ENCODE measurements around the gene VPS45. TPM values are rescaled to one million over a fixed set of nuclear protein-coding genes. Genes with fewer than 3 reads are reported as not detected.

VPS45 gene
- total RNA-seq, 2 experiments from 2014 or later = 19.4 to 22.8 TPM

GRCh38 chr1:150146849-150147542 lies 79.4 kb downstream of the VPS45 start:
- Mint-ChIP-seq H3K4me3 (no peak overlapping the region), H3K27me3 (peaks cover 1% of the 10 kb centered on the region), H3K9me3 (no peaks in the 10 kb centered on the region), H3K27ac (no peak overlapping the region), H3K4me1 (ENCODE audit: low read depth) (peaks cover 40% of the 10 kb centered on the region), H3K36me3 (ENCODE audit: low read depth) (peaks cover 6% of the 10 kb centered on the region)
- intact Hi-C loops (cut with micrococcal nuclease) = no loop called here
- ATAC-seq (no peak), DNase-seq (no peak)
- TF ChIP-seq, protein P1, sequence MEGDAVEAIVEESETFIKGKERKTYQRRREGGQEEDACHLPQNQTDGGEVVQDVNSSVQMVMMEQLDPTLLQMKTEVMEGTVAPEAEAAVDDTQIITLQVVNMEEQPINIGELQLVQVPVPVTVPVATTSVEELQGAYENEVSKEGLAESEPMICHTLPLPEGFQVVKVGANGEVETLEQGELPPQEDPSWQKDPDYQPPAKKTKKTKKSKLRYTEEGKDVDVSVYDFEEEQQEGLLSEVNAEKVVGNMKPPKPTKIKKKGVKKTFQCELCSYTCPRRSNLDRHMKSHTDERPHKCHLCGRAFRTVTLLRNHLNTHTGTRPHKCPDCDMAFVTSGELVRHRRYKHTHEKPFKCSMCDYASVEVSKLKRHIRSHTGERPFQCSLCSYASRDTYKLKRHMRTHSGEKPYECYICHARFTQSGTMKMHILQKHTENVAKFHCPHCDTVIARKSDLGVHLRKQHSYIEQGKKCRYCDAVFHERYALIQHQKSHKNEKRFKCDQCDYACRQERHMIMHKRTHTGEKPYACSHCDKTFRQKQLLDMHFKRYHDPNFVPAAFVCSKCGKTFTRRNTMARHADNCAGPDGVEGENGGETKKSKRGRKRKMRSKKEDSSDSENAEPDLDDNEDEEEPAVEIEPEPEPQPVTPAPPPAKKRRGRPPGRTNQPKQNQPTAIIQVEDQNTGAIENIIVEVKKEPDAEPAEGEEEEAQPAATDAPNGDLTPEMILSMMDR (IDR thresholded peaks at IDR 0.05) = no peak
- POLR2A ChIA-PET = interaction anchor here (0.6 to 1.2 kb wide), 4 partner anchors 9 to 186 kb away, joined by 3 to 4 read pairs (median 3); partner anchors contain the start of gene VPS45
- CTCF ChIA-PET = interaction anchor here (1.1 to 1.4 kb wide), 2 partner anchors 19 to 95 kb away, joined by 3 to 5 read pairs; no protein-coding TSS in a partner anchor

DNA sequence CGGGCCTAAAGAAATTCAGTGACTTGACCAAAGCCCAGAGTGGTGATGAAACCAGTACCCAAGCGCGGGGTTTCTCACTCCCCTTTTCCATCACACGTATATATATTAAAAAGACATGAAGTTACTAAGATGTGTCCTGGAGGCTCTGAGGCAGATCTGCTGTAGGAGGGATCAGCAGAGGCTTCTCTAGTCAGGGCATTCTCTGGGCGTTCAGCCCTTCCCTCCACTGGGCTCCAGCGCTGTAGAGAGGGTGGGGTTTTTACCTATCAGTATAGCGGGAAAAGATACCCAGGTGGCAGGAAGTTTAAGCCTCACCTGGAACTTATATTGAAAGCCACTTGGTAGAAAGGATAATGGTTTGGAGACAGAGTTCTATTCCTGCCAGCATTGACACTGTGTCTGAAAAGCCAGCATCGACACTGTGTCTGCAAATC lies 81.3 kb downstream of the VPS45 start:
- TF ChIP-seq, protein P1 (IDR thresholded peaks at IDR 0.05) = no peak
- CTCF ChIA-PET = interaction anchor here (1.1 to 1.7 kb wide), 3 partner anchors 13 to 133 kb away, joined by 3 to 6 read pairs (median 4); no protein-coding TSS in a partner anchor
- Mint-ChIP-seq H3K27me3 (peaks cover 1% of the 10 kb centered on the region), H3K27ac (peak overlapping the region; percentile 43), H3K4me3 (peak overlapping the region; percentile 69), H3K4me1 (ENCODE audit: low read depth) (peaks cover 54% of the 10 kb centered on the region), H3K36me3 (ENCODE audit: low read depth) (peaks cover 14% of the 10 kb centered on the region), H3K9me3 (no peaks in the 10 kb centered on the region)
- ATAC-seq (no peak), DNase-seq (no peak)
- intact Hi-C loops (cut with micrococcal nuclease) = no loop called here
- POLR2A ChIA-PET = interaction anchor here (0.7 to 2.3 kb wide), 2 partner anchors 9 to 262 kb away, joined by 3 to 12 read pairs; a partner anchor contains a TSS

GRCh38 chr1:150149271-150150132 lies 81.9 kb downstream of the VPS45 start, which contains the start of gene PLEKHO1:
Gene PLEKHO1 (plus strand): TSS chr1:150149916. CDS start chr1:150150258, 342 bp downstream.
- Mint-ChIP-seq H3K4me1 (ENCODE audit: low read depth) (peaks cover 59% of the 10 kb centered on the region), H3K4me3 (peak within 1 kb of the TSS; percentile 83), H3K27me3 (peaks cover 1% of the 10 kb centered on the region), H3K27ac (peak within 1 kb of the TSS; percentile 89), H3K9me3 (no peaks in the 10 kb centered on the region), H3K36me3 (ENCODE audit: low read depth) (peaks cover 18% of the 10 kb centered on the region)
- POLR2A ChIA-PET = interaction anchor here (0.7 to 2.3 kb wide), 9 partner anchors 8 to 262 kb away, joined by 3 to 12 read pairs (median 3); a partner anchor contains a TSS
- ATAC-seq = peak; percentile 71
- CTCF ChIA-PET = interaction anchor here (1.1 to 1.7 kb wide), 4 partner anchors 12 to 132 kb away, joined by 3 to 6 read pairs (median 4); no protein-coding TSS in a partner anchor
- TF ChIP-seq, protein P1 (IDR thresholded peaks at IDR 0.05) = no peak
- DNase-seq = peak; percentile 87
- intact Hi-C loops (cut with micrococcal nuclease) = loop anchor here (2.0 kb wide), 1 partner anchor 15 kb away; no protein-coding TSS in a partner anchor

DNA sequence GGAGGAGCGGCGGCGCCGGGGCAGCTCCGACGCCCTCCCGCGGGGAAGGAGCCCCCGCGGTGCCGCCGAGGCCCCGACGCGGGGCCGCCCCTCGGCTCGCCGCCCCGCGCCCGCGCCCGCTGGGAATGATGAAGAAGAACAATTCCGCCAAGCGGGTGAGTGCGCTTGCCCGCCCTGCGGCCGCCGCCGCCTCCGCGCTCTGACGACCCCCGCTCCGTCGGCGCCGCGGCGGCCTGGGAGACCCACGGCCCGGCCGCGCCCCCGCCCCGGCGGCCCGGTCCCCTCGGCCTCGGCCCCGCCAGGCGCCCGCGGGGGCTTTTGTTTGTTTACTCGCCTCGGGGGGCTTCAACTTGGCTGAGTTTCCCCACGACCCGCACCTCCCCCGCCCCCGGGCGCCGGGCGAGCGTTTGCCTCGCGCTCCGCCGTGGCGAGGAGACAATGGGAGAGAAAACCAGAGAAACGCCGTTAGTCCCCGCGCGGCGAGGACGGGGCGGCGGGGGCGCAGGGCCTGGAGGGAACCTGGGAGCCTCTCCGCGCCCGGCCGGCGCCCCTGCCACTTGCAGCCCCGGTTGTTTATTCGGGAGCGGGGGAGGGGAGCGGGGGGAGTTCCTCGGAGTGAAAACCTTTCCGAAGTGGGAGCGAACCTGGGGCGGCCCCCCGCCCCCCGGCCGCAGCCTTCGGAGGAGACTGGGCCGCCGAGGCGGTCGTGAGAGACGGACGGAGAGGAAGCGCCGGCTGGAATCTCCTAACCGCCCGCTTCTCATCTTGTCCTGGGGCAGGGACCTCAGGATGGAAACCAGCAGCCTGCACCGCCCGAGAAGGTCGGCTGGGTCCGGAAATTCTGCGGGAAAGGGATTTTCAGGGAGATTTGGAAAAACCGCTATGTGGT lies 82.8 kb downstream of the VPS45 start:
- intact Hi-C loops (cut with micrococcal nuclease) = loop anchor here (2.0 kb wide), 1 partner anchor 14 kb away; no protein-coding TSS in a partner anchor
- TF ChIP-seq, protein P1 (IDR thresholded peaks at IDR 0.05) = no peak
- ATAC-seq (no peak), DNase-seq (peak; percentile 28)
- Mint-ChIP-seq H3K9me3 (no peaks in the 10 kb centered on the region), H3K36me3 (ENCODE audit: low read depth) (peaks cover 23% of the 10 kb centered on the region), H3K27ac (peak overlapping the region; percentile 89), H3K27me3 (peaks cover 1% of the 10 kb centered on the region), H3K4me3 (peak overlapping the region; percentile 83), H3K4me1 (ENCODE audit: low read depth) (peaks cover 60% of the 10 kb centered on the region)
- ChIA-PET POLR2A (interaction anchor here (0.7 to 2.3 kb wide), 12 partner anchors 9 to 263 kb away, joined by 3 to 12 read pairs (median 3); a partner anchor contains a TSS), CTCF (interaction anchor here (1.2 to 3.7 kb wide), 5 partner anchors 10 to 77 kb away, joined by 4 to 11 read pairs (median 4); no protein-coding TSS in a partner anchor)
